ENCODE data around the gene CHD2.

- TF ChIP-seq CTCF (IDR thresholded peaks at IDR 0.05) = no peak
- TF ChIP-seq POLR2A (IDR thresholded peaks at IDR 0.05) = no peak
- no peak for TF ChIP-seq POLR2AphosphoS5 (IDR thresholded peaks at IDR 0.05)
These were observed 92.6 kb downstream of the CHD2 start for GRCh38 chr15:92992720-92993119.
